Neural progenitor cell (in vitro differentiated cells): ENCODE data around the gene CCDC78. TPM values are rescaled to one million over a fixed set of nuclear protein-coding genes. Genes with fewer than 3 reads are reported as not detected.

ENCODE experiments used
- DNase-seq: peaks from one replicate; pipeline ENCODE4 v3.0.0-alpha.2; 2016; ENCODE audit warnings: low spot score
- H2AFZ ChIP-seq: fragments of 200-600 bp; sonication (generic); replicated peaks from 2 replicates; pipeline ENCODE4 v1.6.1; 2016; ENCODE audit warnings: antibody characterized with exemption
- H3F3A ChIP-seq: fragments of 200-600 bp; sonication (generic); 2 replicates; pipeline ENCODE4 v1.6.1; 2016; ENCODE audit warnings: antibody characterized with exemption, low read depth
- H3K27ac ChIP-seq: fragments of 200-600 bp; sonication (generic); 2 replicates; pipeline ENCODE4 v1.5.1; 2016; ENCODE audit warnings: mild to moderate bottlenecking
- H3K27me3 ChIP-seq: fragments of 200-600 bp; sonication (generic); 2 replicates; pipeline ENCODE4 v1.6.1; 2016; ENCODE audit warnings: mild to moderate bottlenecking, moderate library complexity
- H3K36me3 ChIP-seq: fragments of 200-600 bp; sonication (generic); 2 replicates; pipeline ENCODE4 v1.5.1; 2016
- H3K4me1 ChIP-seq: fragments of 200-600 bp; sonication (generic); 2 replicates; pipeline ENCODE4 v1.6.1; 2016; ENCODE audit warnings: mixed run types
- H3K4me2 ChIP-seq: fragments of 200-600 bp; sonication (generic); 2 replicates; pipeline ENCODE4 v1.6.1; 2016
- H3K4me3 ChIP-seq: fragments of 200-600 bp; sonication (generic); 2 replicates; pipeline ENCODE4 v1.5.1; 2016
- H3K79me2 ChIP-seq: fragments of 200-600 bp; sonication (generic); 2 replicates; pipeline ENCODE4 v1.6.1; 2016; ENCODE audit warnings: low read depth
- H3K9ac ChIP-seq: fragments of 200-600 bp; sonication (generic); 2 replicates; pipeline ENCODE4 v1.6.1; 2016
- H3K9me3 ChIP-seq: fragments of 200-600 bp; sonication (generic); 2 replicates; pipeline ENCODE4 v1.5.1; 2016; ENCODE audit warnings: low read depth
- H4K20me1 ChIP-seq: fragments of 200-600 bp; sonication (generic); 2 replicates; pipeline ENCODE4 v1.6.1; 2016; ENCODE audit warnings: low read depth
- H3K27ac Mint-ChIP-seq: 3 replicates; pipeline ENCODE4 v1.8.0; 2021; ENCODE audit warnings: mixed read lengths
- H3K27me3 Mint-ChIP-seq: 2 replicates; pipeline ENCODE4 v1.8.0; 2022; ENCODE audit warnings: low read depth, mild to moderate bottlenecking, inconsistent platforms, moderate library complexity, mixed read lengths; ENCODE audit not compliant: insufficient read depth
- H3K36me3 Mint-ChIP-seq: 3 replicates; pipeline ENCODE4 v1.8.0; 2021; ENCODE audit warnings: mixed read lengths
- H3K4me1 Mint-ChIP-seq: 3 replicates; pipeline ENCODE4 v1.8.0; 2021; ENCODE audit warnings: mixed read lengths
- H3K4me3 Mint-ChIP-seq: 3 replicates; pipeline ENCODE4 v1.8.0; 2021; ENCODE audit warnings: mild to moderate bottlenecking, moderate library complexity, mixed read lengths
- H3K9me3 Mint-ChIP-seq: 3 replicates; pipeline ENCODE4 v1.8.0; 2020; ENCODE audit warnings: mixed read lengths
- EZH2 ChIP-seq: fragments of 200-600 bp; sonication (generic); IDR thresholded peaks from 2 replicates; pipeline ENCODE4 v1.6.1; 2017; ENCODE audit warnings: antibody characterized with exemption, mild to moderate bottlenecking, moderate library complexity
- EZH2phosphoT487 ChIP-seq: fragments of 200-600 bp; sonication (generic); IDR thresholded peaks from 2 replicates; pipeline ENCODE4 v1.6.1; 2017; ENCODE audit warnings: antibody characterized with exemption
- total RNA-seq: library from RNA; depleted of rRNA; stranded (reverse); fragments of >200 nt; gene quantifications from 2 replicates; pipeline ENCODE4 v1.2.3, GENCODE V29; 2015; ENCODE audit warnings: low replicate concordance
- TF ChIP-seq, protein P1 (sequence below): fragments of 200-600 bp; sonication (generic); IDR thresholded peaks from 2 replicates; pipeline ENCODE4 v1.5.1; 2017; ENCODE audit warnings: antibody characterized with exemption, mild to moderate bottlenecking

CCDC78 gene
- total RNA-seq, 1 donor from 2014 or later: 0.67 TPM

DNA sequence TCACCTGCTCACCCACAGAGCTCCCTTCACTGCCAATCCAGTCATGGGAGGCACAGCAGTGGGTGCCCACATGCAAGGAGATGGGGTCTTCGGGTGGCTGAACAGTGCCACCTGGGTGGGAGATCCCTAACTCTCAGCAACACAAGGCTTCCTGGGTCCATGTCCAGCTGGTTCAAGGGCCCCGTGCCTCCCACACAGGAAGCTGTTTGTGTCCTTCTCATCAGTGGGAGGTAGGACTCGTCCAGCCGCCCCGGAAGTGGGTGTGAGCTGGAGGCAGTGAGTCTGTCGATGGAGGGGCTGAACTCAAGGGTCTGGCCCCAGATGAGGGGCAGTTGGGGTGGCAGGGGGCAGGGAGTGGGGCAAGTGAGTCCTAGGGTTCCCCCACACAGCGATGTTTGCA is 22.2 kb downstream of the CCDC78 start:
- H3K9me3 Mint-ChIP-seq: no peaks in the 10 kb centered on the region
- H3K27ac Mint-ChIP-seq: no peak overlapping the region
- TF ChIP-seq, protein P1, sequence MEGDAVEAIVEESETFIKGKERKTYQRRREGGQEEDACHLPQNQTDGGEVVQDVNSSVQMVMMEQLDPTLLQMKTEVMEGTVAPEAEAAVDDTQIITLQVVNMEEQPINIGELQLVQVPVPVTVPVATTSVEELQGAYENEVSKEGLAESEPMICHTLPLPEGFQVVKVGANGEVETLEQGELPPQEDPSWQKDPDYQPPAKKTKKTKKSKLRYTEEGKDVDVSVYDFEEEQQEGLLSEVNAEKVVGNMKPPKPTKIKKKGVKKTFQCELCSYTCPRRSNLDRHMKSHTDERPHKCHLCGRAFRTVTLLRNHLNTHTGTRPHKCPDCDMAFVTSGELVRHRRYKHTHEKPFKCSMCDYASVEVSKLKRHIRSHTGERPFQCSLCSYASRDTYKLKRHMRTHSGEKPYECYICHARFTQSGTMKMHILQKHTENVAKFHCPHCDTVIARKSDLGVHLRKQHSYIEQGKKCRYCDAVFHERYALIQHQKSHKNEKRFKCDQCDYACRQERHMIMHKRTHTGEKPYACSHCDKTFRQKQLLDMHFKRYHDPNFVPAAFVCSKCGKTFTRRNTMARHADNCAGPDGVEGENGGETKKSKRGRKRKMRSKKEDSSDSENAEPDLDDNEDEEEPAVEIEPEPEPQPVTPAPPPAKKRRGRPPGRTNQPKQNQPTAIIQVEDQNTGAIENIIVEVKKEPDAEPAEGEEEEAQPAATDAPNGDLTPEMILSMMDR: no peak
- TF ChIP-seq EZH2phosphoT487 (no peak), EZH2 (no peak)
- Histone ChIP-seq H3K9ac (no peak overlapping the region), H3F3A (peaks cover 13% of the 10 kb centered on the region), H3K27me3 (peaks cover 100% of the 10 kb centered on the region), H3K79me2 (no peaks in the 10 kb centered on the region), H3K9me3 (no peaks in the 10 kb centered on the region), H4K20me1 (peaks cover 73% of the 10 kb centered on the region), H3K4me2 (no peak overlapping the region), H3K36me3 (no peaks in the 10 kb centered on the region), H3K27ac (no peak overlapping the region), H3K4me3 (no peak overlapping the region), H2AFZ (no peak overlapping the region), H3K4me1 (no peaks in the 10 kb centered on the region)
- H3K36me3 Mint-ChIP-seq: no peaks in the 10 kb centered on the region
- no peak for DNase-seq
- peaks cover 56% of the 10 kb centered on the region for H3K27me3 Mint-ChIP-seq
- no peak overlapping the region for H3K4me3 Mint-ChIP-seq
- peaks cover 9% of the 10 kb centered on the region for H3K4me1 Mint-ChIP-seq

DNA sequence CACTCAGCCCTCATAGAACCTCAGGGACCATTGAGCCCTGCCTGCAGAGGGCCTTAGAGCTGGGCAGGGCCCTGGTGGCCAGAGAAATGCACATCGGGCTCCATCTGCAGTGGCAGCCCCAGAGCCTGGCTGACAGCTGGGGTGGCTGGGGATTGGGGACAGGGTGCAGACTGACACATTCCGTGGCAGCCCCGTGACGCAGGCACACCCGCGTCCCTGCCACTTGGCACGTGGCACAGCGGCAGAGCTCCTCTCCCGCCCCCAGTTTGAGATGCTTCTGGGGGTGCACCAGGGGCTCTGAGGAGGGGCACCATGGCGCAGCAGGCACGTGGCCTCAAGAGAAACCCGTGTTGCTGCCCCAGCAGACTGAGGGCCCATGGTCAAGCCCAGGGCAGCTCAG is 22.8 kb downstream of the CCDC78 start:
- no peaks in the 10 kb centered on the region for H3K79me2 ChIP-seq
- H3K36me3 ChIP-seq: no peaks in the 10 kb centered on the region
- H3K9me3 Mint-ChIP-seq: no peaks in the 10 kb centered on the region
- H3K4me1 ChIP-seq: no peaks in the 10 kb centered on the region
- H3F3A ChIP-seq: peaks cover 13% of the 10 kb centered on the region
- H3K9ac ChIP-seq: no peak overlapping the region
- no peaks in the 10 kb centered on the region for H3K36me3 Mint-ChIP-seq
- no peak overlapping the region for H2AFZ ChIP-seq
- peaks cover 75% of the 10 kb centered on the region for H4K20me1 ChIP-seq
- TF ChIP-seq EZH2 (no peak), EZH2phosphoT487 (no peak)
- TF ChIP-seq, protein P1: no peak
- H3K4me3 Mint-ChIP-seq: no peak overlapping the region
- DNase-seq: no peak
- peaks cover 3% of the 10 kb centered on the region for H3K4me1 Mint-ChIP-seq
- H3K27me3 Mint-ChIP-seq: peaks cover 57% of the 10 kb centered on the region
- no peaks in the 10 kb centered on the region for H3K9me3 ChIP-seq
- no peak overlapping the region for H3K4me2 ChIP-seq
- peaks cover 100% of the 10 kb centered on the region for H3K27me3 ChIP-seq
- H3K4me3 ChIP-seq: no peak overlapping the region
- H3K27ac ChIP-seq: no peak overlapping the region
- H3K27ac Mint-ChIP-seq: no peak overlapping the region

DNA sequence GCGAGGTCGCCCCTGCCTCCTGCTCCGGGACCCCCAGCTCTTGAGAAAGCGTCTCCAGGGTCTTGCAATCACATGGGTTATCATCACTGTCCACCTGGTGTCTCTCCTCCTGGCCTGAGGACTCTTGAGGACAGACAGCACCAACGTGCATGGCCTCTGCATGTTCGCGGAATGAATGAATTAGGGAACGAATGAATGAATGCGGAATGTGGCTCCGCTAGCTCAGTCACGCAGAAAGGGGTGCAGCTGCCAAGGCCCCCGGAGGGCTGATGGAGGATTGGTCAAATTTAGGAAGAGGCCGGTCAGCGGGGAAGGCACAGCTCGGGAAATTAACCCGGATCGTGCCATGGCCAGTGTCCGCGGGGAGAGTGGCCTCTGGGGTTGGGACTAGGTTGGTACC is 23.9 kb downstream of the CCDC78 start:
- Mint-ChIP-seq H3K27me3 (peaks cover 48% of the 10 kb centered on the region), H3K27ac (no peak overlapping the region), H3K4me3 (peak overlapping the region; percentile 44), H3K9me3 (no peaks in the 10 kb centered on the region), H3K36me3 (no peaks in the 10 kb centered on the region), H3K4me1 (no peaks in the 10 kb centered on the region)
- Histone ChIP-seq H3K4me1 (no peaks in the 10 kb centered on the region), H3F3A (peaks cover 13% of the 10 kb centered on the region), H4K20me1 (peaks cover 75% of the 10 kb centered on the region), H3K4me3 (no peak overlapping the region), H3K79me2 (no peaks in the 10 kb centered on the region), H3K9ac (no peak overlapping the region), H3K27me3 (peaks cover 100% of the 10 kb centered on the region), H3K4me2 (no peak overlapping the region), H2AFZ (no peak overlapping the region), H3K36me3 (no peaks in the 10 kb centered on the region), H3K9me3 (no peaks in the 10 kb centered on the region), H3K27ac (no peak overlapping the region)
- DNase-seq: no peak
- TF ChIP-seq EZH2phosphoT487: no peak
- TF ChIP-seq, protein P1: no peak
- TF ChIP-seq EZH2: no peak
